Smooth muscle cell (in vitro differentiated cells): ENCODE measurements around the gene AP3B1. TPM values are rescaled to one million over a fixed set of nuclear protein-coding genes. Genes with fewer than 3 reads are reported as not detected.

Source experiments
- DNase-seq: peaks from one replicate; lab custom pipeline; 2025; ENCODE audit not compliant: unreplicated experiment; lab: John Stamatoyannopoulos, UW
- H2AFZ ChIP-seq: fragments of 200-600 bp; sonication (generic); 2 replicates; pipeline ENCODE4 v1.6.0; 2016; ENCODE audit warnings: antibody characterized with exemption, low read depth, mild to moderate bottlenecking
- H3F3A ChIP-seq: fragments of 200-600 bp; sonication (generic); 2 replicates; pipeline ENCODE4 v1.6.0; 2017; ENCODE audit warnings: antibody characterized with exemption, low read depth
- H3K27ac ChIP-seq: fragments of 200-600 bp; sonication (generic); 2 replicates; pipeline ENCODE4 v1.5.1; 2016; ENCODE audit warnings: low read depth, mild to moderate bottlenecking
- H3K27me3 ChIP-seq: fragments of 200-600 bp; sonication (generic); 2 replicates; pipeline ENCODE4 v1.6.1; 2016; ENCODE audit warnings: low read depth, mild to moderate bottlenecking
- H3K36me3 ChIP-seq: fragments of 200-600 bp; sonication (generic); 2 replicates; pipeline ENCODE4 v1.5.1; 2016; ENCODE audit warnings: low read depth
- H3K4me1 ChIP-seq: fragments of 200-600 bp; sonication (generic); 2 replicates; pipeline ENCODE4 v1.5.1; 2016; ENCODE audit warnings: low read depth
- H3K4me2 ChIP-seq: fragments of 200-600 bp; sonication (generic); 2 replicates; pipeline ENCODE4 v1.6.0; 2016; ENCODE audit warnings: mild to moderate bottlenecking
- H3K4me3 ChIP-seq: fragments of 200-600 bp; sonication (generic); 2 replicates; pipeline ENCODE4 v1.5.1; 2016; ENCODE audit warnings: mild to moderate bottlenecking
- H3K79me2 ChIP-seq: fragments of 200-600 bp; sonication (generic); 2 replicates; pipeline ENCODE4 v1.6.0; 2016; ENCODE audit warnings: low read depth, mild to moderate bottlenecking
- H3K9ac ChIP-seq: fragments of 200-600 bp; sonication (generic); 2 replicates; pipeline ENCODE4 v1.6.0; 2016; ENCODE audit warnings: low read depth
- H3K9me3 ChIP-seq: fragments of 200-600 bp; sonication (generic); replicated peaks from 2 replicates; pipeline ENCODE4 v1.5.1; 2016; ENCODE audit warnings: low read depth
- H4K20me1 ChIP-seq: fragments of 200-600 bp; sonication (generic); 2 replicates; pipeline ENCODE4 v1.6.0; 2016; ENCODE audit warnings: low read depth
- WGBS: methylation state at CpG from one replicate; pipeline ENCODE4 v1.1.7; 2016; ENCODE audit warnings: low lambda C conversion rate; 5-methylcytosine and 5-hydroxymethylcytosine counted together
- polyA plus RNA-seq: library from polyadenylated mRNA; unstranded; fragments of >200 nt; fragmentation: Nextera tagmentation; extraction: Ambion mirVana; gene quantifications from 2 replicates; pipeline ENCODE4 v1.2.1, GENCODE V29; 2016
- total RNA-seq: library from RNA; depleted of rRNA; stranded (reverse); fragments of >200 nt; gene quantifications from 2 replicates; pipeline ENCODE4 v1.2.3, GENCODE V29; 2014
- TF ChIP-seq, protein P1 (sequence below): fragments of 200-600 bp; sonication (generic); IDR thresholded peaks from 2 replicates; pipeline ENCODE4 v1.5.1; 2017; ENCODE audit warnings: borderline replicate concordance, mild to moderate bottlenecking, antibody characterized with exemption; ENCODE audit not compliant: insufficient read depth, poor library complexity, severe bottlenecking

Gene AP3B1
- total and polyA plus RNA-seq, 2 experiments from 2014 or later: 36.9 to 76.3 TPM

DNA sequence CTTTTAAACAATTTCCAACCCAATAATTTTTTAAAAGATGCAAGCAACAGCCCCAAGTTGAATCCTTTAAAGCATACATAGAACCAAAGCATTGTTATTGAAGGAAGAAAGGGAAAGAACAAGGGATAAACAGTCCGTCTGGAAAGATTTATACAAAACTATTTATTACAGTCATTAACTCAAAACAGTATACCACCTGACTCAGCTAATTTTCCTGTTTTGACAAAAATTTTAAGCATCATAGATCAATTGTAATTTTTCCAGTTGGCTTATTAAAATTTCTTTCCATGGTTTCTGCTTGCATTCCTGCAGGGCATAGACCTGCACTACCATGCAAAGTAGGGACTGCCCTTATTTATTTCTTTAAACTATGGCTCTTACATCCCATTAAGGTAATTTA lies 29.9 kb downstream of the AP3B1 start:
- H3K27ac ChIP-seq: no peak overlapping the region
- H3K4me2 ChIP-seq: no peak overlapping the region
- H3K9me3 ChIP-seq: no peaks in the 10 kb centered on the region
- no peak overlapping the region for H3K9ac ChIP-seq
- H2AFZ ChIP-seq: no peak overlapping the region
- H3K79me2 ChIP-seq: peaks cover 18% of the 10 kb centered on the region
- no peaks in the 10 kb centered on the region for H3K27me3 ChIP-seq
- 94% methylated on average over 1 of the region's 1 CpG for WGBS
- no peak overlapping the region for H3K4me3 ChIP-seq
- H3K36me3 ChIP-seq: peaks cover 10% of the 10 kb centered on the region
- TF ChIP-seq, protein P1, sequence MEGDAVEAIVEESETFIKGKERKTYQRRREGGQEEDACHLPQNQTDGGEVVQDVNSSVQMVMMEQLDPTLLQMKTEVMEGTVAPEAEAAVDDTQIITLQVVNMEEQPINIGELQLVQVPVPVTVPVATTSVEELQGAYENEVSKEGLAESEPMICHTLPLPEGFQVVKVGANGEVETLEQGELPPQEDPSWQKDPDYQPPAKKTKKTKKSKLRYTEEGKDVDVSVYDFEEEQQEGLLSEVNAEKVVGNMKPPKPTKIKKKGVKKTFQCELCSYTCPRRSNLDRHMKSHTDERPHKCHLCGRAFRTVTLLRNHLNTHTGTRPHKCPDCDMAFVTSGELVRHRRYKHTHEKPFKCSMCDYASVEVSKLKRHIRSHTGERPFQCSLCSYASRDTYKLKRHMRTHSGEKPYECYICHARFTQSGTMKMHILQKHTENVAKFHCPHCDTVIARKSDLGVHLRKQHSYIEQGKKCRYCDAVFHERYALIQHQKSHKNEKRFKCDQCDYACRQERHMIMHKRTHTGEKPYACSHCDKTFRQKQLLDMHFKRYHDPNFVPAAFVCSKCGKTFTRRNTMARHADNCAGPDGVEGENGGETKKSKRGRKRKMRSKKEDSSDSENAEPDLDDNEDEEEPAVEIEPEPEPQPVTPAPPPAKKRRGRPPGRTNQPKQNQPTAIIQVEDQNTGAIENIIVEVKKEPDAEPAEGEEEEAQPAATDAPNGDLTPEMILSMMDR: no peak
- H3F3A ChIP-seq: no peaks in the 10 kb centered on the region
- H3K4me1 ChIP-seq: no peaks in the 10 kb centered on the region
- no peak for DNase-seq
- H4K20me1 ChIP-seq: peaks cover 28% of the 10 kb centered on the region

DNA sequence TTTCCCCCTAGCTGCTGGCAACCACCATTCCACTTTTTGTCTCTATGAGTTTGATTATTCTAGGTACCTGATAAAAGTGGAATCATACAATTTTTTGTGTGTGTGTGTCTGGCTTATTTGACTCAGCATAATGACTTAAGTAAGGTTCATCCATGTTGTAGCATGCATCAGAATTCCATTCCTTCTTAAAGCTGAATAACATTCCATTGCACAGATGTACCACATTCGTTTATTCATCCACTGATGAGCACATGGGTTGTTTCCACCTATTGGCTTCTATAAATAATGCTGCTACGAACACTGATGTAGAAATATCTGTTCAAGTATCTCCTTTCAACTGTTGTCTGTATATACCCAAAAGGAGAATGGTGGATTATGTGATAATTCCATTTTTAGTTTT lies 33.7 kb downstream of the AP3B1 start:
- H3K4me3 ChIP-seq: no peak overlapping the region
- no peak overlapping the region for H3K27ac ChIP-seq
- H3K36me3 ChIP-seq: peaks cover 10% of the 10 kb centered on the region
- no peak overlapping the region for H3K4me2 ChIP-seq
- WGBS: 97% methylated on average over 2 of the region's 2 CpGs
- H3F3A ChIP-seq: no peaks in the 10 kb centered on the region
- no peak overlapping the region for H2AFZ ChIP-seq
- peaks cover 17% of the 10 kb centered on the region for H3K79me2 ChIP-seq
- no peaks in the 10 kb centered on the region for H3K4me1 ChIP-seq
- TF ChIP-seq, protein P1: no peak
- DNase-seq: no peak
- H4K20me1 ChIP-seq: peaks cover 18% of the 10 kb centered on the region
- H3K27me3 ChIP-seq: no peaks in the 10 kb centered on the region
- no peak overlapping the region for H3K9ac ChIP-seq
- no peaks in the 10 kb centered on the region for H3K9me3 ChIP-seq

DNA sequence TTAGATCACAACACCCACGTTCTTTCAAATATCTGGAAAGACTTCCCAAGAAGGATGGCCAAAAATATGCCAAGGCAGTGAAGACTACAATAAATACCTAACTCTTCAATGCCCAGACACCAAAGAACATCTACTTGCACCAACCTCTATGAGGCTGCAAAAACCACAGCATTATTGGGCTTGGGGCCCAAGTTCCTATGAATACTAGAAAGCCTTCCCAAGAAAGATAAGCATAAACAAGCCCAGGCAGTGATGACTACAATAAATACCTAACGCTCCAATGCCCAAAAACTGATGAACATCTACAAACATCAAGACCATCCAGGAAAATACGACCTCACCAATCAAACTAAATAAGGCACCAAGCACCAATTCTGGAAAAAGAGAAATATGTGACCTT lies 41.3 kb downstream of the AP3B1 start:
- Histone ChIP-seq H3K4me2 (no peak overlapping the region), H3K36me3 (peaks cover 6% of the 10 kb centered on the region), H2AFZ (no peak overlapping the region), H4K20me1 (peaks cover 61% of the 10 kb centered on the region), H3K9me3 (no peaks in the 10 kb centered on the region), H3K27ac (no peak overlapping the region), H3F3A (no peaks in the 10 kb centered on the region), H3K79me2 (peaks cover 52% of the 10 kb centered on the region), H3K4me1 (no peaks in the 10 kb centered on the region), H3K4me3 (no peak overlapping the region), H3K27me3 (no peaks in the 10 kb centered on the region), H3K9ac (no peak overlapping the region)
- TF ChIP-seq, protein P1: no peak
- DNase-seq: no peak
- WGBS: 67% methylated on average over 3 of the region's 3 CpGs

DNA sequence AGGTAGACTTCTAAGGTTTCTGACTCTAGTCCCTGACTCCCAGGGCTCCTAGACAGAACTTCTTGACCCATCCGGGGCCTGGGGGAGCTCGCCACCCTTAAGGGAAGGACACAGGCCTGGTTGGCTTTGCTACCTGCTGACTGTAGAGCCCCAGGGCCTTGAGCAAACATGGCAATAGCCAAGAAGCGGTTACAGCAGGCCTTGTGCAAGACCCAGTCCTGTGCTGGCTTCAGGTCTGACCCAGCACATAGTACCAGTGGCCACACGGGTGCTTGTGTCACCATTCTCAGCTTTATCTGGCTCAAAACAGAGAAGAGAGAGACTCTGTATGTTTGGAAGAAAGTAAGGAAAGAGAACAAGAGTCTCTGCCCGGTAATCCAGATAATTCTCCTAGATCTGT lies 41.8 kb downstream of the AP3B1 start:
- peaks cover 47% of the 10 kb centered on the region for H3K79me2 ChIP-seq
- H3K9me3 ChIP-seq: no peaks in the 10 kb centered on the region
- TF ChIP-seq, protein P1: no peak
- H4K20me1 ChIP-seq: peaks cover 61% of the 10 kb centered on the region
- H3K4me3 ChIP-seq: no peak overlapping the region
- no peaks in the 10 kb centered on the region for H3K4me1 ChIP-seq
- H2AFZ ChIP-seq: no peak overlapping the region
- H3K4me2 ChIP-seq: no peak overlapping the region
- no peak for DNase-seq
- H3K27me3 ChIP-seq: no peaks in the 10 kb centered on the region
- H3K27ac ChIP-seq: no peak overlapping the region
- H3F3A ChIP-seq: no peaks in the 10 kb centered on the region
- 99% methylated on average over 5 of the region's 5 CpGs for WGBS
- H3K36me3 ChIP-seq: peaks cover 6% of the 10 kb centered on the region
- H3K9ac ChIP-seq: no peak overlapping the region
